LHCN-M2 (cell line): ENCODE measurements around the gene PLN. TPM values are rescaled to one million over a fixed set of nuclear protein-coding genes. Genes with fewer than 3 reads are reported as not detected.

ENCODE experiments used
- DNase-seq: peaks from one replicate; pipeline ENCODE4 v3.0.0-alpha.2; 2012; ENCODE audit warnings: low read depth
- polyA plus RNA-seq: library from polyadenylated mRNA; unstranded; fragments of >200 nt; gene quantifications from one replicate; pipeline ENCODE4 v1.2.1, GENCODE V29; 2012; ENCODE audit warnings: missing spikeins
- total RNA-seq: library from RNA; depleted of rRNA; stranded (reverse); fragments of >200 nt; gene quantifications from 2 replicates; pipeline ENCODE4 v1.2.3, GENCODE V29; 2014; rRNA removed

The PLN gene
- not detected in 2 replicates for total RNA-seq
- polyA plus RNA-seq: 0.02 TPM

DNA sequence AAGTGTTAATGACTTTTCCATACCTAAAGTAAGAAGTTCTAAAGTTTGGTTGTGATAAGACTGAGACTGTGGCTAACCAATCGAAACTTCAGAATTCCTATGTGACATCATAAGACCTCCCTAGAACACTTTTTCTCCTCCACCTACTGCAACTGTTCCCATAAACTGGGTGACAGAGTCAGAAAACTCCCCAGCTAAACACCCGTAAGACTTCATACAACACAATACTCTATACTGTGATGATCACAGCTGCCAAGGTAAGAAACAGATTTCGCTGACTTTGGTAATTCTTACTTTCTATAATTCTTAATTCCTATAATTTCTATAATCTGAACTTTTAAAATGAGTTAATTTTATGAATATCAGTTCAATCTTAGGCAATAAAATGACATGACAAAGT, at the start of gene PLN:
Gene PLN, plus strand, starts transcription at position 161 of the 400 bp plus-strand sequence. CDS start 10,626 bp downstream, outside the sequence.
- peak; percentile 12 for DNase-seq

DNA sequence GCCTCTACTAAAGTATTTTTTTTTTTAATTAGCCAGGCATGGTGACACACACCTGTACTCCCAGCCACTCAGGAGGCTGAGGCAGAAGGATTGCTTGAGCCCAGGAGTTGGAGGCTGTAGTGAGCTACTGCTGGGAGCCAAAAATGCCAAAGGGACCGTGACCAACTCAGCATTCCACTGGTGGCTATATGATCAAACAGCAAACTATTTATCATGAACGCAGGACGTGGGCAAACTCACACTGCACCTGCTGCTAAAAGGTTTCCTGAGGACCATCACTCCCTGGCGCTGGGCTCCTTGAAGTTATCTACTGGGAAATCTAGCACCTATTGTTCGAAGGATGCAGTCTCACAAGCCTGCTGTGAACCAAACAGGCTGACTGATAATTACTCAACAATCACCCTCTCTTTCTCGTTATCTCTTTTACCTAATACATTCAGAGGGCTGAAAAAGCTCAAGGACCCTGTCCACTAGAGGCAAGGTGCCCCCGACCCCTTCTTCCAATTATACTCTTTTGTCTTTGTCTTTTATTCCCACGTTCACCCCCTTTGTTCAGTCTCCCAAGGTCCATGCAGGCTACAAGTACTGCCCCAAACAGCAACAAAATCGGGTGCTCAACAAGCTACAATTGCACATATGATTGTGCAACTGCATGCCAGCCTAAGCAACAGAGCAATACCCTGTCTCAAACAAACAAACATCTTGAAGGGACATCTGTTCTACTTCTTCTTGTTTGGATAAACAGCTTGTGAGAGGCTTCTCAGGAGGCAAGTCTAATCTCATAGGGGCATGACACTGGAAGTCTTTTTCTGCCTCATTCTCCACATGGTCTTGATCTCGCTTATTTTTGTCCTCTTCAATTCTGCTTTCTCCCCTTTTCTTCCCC, 47.7 kb upstream of the PLN start:
- peak; percentile 47 for DNase-seq

GRCh38 chr6:118501099-118501498, 47.0 kb upstream of the PLN start:
- no peak for DNase-seq

DNA sequence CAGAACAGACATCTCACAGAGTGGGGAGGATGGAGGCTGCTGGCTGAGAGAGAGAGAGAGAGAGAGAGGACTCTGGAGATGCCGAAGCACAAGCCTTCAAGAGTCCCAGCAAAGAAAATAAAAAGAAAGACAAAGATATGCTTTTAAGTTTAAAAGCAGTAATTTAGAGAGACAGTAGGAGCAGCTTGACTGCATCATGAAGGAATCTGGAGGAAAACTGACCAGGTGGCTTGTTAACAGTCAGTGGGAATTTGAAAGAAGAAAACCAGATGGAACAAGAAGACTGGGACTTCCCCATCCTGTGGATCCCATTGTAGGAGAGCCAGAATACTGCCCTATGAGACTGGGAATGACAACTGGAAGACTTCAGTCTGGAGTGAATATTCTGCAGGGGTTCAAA, 46.3 kb upstream of the PLN start:
- peak; percentile 10 for DNase-seq

DNA sequence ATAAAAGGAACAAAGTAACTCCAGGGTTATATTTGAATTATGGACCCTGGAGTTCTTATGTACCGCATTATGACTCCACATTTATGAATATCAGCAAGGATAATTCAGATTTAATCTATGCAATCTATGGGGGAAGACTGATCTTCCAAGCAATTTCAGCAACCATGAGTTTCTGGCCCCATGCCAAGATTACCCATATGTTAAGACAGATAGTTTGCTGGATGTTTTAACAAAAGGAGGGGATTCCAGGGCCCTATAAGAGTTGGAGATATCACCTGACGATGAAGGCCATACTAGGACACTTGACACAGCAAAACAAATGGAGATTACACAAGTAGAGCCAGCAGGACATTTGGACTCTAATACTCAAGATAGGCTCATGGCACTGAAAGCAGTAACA, 45.9 kb upstream of the PLN start:
- DNase-seq: no peak

- no peak for DNase-seq
Measured at GRCh38 chr6:118504611-118505010, 43.5 kb upstream of the PLN start.

- no peak for DNase-seq
Measured at GRCh38 chr6:118505656-118506055, 42.4 kb upstream of the PLN start.

DNA sequence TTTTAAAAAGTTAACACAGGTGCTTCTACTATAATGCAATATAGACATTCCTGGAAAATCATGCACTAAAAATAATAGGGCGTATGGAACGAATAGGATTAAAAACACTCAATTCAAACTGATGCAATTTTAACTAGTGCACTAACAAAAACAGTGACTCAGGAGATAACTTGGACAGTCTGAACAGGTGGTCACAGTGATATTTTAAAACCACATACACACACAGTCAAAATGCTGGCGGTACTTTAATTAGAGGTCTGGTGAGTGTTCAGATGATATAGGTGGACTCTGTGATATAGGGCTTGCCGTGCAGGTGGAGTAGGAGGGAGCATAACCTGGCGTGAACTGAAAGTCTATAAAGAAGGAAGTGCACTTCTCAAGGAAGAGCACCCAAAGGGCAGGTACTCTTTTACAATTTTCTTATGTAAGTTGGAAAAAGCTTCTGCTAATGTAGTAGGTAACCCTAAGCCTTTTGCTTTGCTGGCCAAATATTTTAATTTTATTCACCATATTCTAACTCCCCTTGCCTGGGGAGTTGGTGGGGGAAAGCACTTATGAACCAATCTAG, 41.9 kb upstream of the PLN start:
- DNase-seq: peak; percentile 57

DNA sequence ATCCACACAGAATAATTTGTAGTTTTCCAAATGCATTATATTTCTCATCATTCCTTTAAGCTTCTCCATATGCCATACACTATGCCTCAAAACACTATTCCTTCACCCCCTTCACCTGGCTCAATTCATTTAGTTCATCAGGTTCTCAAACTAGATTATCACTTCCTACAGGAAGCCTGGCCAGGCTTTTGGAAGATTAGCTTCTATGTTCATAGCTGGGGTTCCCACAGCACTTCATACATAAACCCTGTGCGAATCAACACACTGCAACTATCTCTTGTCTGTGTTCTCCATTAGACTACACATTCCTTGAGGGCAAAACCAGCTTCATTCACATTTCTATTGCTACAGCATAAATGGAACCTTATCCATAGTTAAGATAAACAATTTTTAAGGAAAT, 40.5 kb upstream of the PLN start:
- DNase-seq: no peak

DNA sequence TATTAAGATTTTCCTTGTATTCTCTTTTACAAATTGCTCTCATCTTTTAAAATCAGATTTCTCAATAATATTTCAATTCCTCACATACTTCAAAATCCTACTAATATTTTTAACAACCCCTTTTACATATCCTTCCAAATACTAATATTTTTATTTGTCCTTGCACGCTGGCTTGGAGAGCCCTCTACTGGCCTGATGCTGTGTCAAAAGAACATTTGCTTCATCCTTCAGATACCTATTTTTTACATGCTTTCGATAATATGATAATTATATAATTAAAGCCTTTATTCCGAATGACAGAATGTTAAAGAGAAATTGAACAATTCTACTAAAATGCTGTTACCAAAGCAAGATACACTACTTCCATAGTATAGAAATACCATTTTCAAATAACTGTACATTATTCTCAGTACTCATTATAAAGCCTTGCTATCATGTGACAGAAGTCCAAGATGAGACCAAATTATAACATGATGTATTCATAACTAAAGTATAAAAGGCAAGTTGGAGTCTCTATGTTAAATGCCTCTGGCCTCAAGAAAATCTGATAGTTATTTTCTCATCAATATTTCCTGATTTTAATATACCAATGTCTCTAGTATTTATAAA, 39.0 kb upstream of the PLN start:
- DNase-seq: peak; percentile 38

DNA sequence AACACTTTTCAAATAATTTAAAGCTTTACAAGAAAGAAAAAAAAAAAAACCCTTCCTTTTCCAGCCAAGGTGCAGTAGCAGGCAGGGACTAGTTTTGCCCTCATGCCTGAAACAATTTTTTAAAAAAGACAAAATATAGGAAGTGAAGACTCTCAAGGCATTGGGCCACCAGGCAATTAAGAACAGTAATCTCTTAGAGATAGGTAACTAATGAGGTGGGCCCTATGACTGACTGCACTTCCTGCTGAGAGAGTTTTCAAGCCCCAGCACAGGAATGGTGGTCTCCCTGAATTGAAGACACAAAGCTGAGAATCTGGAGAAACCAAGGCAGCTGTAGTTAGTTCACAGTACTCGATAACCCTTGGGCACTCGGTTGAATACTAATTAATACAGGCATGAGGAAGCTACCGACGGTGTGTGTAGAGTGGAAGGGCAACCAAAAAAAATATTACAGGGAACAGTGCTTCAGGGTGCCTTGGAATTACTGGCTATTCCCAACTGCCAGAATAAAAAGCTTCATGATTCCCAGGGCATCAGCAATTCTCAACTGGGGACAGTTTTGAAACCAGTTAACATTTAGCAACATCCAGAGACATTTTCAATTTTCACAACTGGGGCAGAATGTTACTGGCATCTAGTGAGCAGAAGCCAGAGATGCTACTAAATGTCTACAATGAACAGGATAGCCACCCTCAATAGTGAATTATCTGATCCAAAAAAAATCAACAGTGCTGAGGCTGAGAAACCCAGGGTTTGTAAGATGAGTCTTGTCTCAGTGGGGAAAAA, 36.0 kb upstream of the PLN start:
- DNase-seq: no peak

- no peak for DNase-seq
Measured at GRCh38 chr6:118514689-118515088, 33.4 kb upstream of the PLN start.

DNA sequence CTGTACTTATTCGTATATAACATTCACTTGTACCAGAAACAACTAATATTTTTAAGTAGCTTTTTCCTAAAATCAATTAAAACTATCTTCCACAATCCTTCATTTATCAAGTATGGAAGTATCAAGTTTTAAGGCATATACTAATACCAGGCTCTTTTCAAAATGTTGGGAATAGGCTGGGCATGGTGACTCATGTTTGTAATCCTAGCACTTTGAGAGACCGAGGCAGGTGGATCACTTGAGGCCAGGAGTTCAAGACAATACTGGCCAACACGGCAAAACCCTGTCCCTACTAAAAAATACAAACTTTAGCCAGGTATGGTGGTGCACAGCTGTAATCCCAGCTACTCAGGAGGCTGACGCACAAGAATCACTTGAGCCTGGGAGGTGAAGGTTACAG, 25.7 kb upstream of the PLN start:
- peak; percentile 52 for DNase-seq

DNA sequence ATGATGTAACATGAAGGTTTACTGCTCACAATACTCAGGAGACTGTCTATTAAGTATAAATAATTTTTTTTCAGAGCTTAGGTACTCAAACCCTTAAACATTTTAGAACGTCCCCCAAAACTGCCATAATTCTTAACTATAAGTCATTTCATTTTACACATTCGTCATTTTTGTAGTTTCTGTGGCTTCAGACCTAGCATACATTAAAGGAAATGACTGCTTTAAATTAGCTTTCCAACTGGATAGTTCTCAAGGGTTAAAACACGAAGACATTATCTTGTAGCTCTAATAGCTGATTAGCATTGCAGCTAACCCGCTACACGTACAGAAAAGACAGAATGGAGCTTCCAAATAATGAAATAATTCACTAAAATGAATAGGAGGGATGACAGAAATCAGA, 24.9 kb upstream of the PLN start:
- DNase-seq: no peak

- DNase-seq: no peak
Measured at GRCh38 chr6:118524686-118525085, 23.4 kb upstream of the PLN start.

DNA sequence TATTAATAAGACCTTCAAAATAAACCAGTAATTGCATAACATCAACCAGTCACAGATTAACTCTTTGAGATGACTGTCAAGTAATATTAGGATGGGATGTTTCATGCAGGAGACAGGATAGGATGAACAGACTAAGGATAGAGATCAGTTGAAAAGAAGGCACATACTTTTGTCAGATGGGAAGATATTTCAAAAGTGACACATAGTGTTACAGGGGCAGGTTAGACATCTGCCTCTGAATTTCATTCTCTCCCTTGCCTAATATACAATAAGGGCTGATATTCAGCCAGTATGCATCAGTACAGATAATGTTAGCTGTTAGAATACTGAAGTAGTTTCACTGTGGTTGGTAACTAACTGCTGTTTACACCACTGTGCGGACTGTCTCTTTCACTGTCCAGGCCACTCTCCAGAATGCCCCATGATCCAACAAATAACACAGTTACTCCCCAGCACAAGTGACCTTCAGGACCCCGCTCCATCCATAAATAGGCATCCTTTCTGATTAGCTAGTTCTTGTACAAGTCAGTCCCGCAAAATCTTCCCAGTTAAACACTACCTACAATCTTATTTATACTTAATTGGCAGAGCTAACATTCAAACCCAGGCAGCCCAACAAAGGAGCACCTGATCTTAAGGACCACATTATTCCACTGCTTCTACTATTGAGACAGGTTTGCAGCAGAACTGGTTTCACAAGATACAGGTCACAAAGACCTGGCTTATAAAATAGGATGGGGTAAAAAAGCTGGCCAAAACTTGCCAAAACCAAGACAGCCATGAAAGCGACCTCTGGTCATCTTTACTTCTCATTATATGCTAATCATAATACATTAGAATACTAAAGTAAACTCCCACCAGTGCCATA, 21.9 kb upstream of the PLN start:
- DNase-seq: no peak

DNA sequence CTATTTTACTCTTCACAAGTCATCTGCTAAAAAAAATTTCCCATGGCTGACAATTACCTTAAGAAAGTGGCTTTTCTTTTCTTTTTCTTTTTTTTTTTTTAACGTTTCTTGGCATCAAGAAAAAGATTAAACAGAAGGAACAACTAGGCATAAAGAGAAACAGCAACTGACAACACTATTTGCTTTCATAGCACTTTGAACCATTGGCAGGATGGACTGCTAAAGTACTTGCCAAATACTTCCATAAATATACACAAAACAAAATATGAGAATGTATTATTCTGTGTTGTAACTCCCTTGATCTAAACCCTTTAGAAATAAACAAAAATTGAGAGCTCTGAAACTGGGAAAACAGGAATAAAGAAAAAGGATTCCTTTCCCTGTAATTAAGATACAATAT, 20.0 kb upstream of the PLN start:
- DNase-seq: no peak

DNA sequence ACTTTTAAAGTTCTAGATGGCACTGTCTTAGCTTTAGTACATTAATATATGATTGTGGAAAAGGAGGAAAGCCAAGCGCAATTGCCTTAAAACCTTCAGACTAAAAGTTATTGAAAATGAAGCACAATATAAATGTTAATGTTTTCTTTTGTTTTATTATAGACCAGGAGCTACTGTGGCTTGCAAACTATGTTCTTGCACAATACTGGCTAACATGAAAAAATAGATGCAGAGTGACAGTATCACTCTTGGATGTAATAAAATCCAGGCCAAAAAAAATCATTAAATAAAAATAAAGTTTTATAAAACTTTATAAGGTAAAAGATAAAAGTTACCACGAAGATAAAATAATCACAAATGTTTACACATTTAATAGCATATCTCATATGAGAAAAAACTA, 18.3 kb upstream of the PLN start:
- DNase-seq: no peak

- no peak for DNase-seq
Measured at GRCh38 chr6:118530942-118531341, 17.2 kb upstream of the PLN start.

DNA sequence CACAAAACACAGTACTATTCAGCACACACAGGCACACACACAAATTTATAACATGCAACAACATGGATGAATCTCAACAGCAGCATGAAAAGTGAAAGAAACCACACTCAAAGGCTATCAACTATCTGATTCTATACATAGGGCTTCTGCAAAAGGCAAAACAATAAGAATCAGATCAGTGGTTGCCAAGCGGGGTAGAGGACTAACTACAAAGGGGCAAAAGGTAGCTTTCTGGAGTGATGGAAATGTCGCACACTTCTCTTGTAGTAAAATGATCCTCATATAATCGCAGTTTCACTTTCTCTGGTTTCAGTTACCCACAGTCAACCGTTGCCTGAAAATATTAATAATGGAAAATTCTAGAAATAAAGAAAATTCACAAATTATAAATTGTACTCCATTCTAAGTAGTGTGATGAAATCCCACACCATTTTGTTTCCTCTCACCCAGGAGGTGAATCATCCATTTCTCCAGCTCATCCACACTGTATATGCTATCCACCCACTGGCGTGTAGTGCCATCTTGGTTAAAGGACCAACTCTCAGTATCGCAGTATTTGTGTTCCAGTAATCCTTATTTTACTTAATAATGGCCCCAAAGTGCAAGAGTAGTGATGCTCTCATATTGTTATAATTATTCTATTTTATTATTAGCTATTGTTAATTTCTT, 12.8 kb upstream of the PLN start:
- DNase-seq: no peak
